GM23338 (cell line): ENCODE data around the gene TSBP1. TPM values are rescaled to one million over a fixed set of nuclear protein-coding genes. Genes with fewer than 3 reads are reported as not detected.
"Not testable (repeated sequence)": the region's sequence is repeated elsewhere in the genome, so short reads cannot be mapped to it uniquely, and the experiment has no call there.

Experiments
- ATAC-seq: fragments of 200-7000 bp; cut with Tn5 transposase; 3 replicates; pipeline ENCODE4 v1.9.1; 2020
- DNase-seq: peaks from one replicate; pipeline ENCODE4 v3.0.0-alpha.2; 2015; ENCODE audit warnings: low spot score
- H2AFZ ChIP-seq: fragments of 200-600 bp; sonication (generic); 2 replicates; pipeline ENCODE4 v1.8.0; 2016; ENCODE audit warnings: antibody characterized with exemption, mild to moderate bottlenecking, moderate library complexity
- H3F3A ChIP-seq: fragments of 200-600 bp; sonication (generic); replicated peaks from 2 replicates; pipeline ENCODE4 v1.8.0; 2017; ENCODE audit warnings: antibody characterized with exemption, mixed run types, low read depth
- H3K27ac ChIP-seq: fragments of 200-600 bp; sonication (generic); 2 replicates; pipeline ENCODE4 v1.6.1; 2016; ENCODE audit warnings: low read depth
- H3K27me3 ChIP-seq: fragments of 200-600 bp; sonication (generic); 2 replicates; pipeline ENCODE4 v1.8.0; 2016; ENCODE audit warnings: mild to moderate bottlenecking, mixed run types, moderate library complexity; ENCODE audit not compliant: insufficient read depth
- H3K36me3 ChIP-seq: fragments of 200-600 bp; sonication (generic); 2 replicates; pipeline ENCODE4 v1.8.0; 2016; ENCODE audit warnings: mild to moderate bottlenecking; ENCODE audit not compliant: insufficient read depth
- H3K4me1 ChIP-seq: fragments of 200-600 bp; sonication (generic); 2 replicates; pipeline ENCODE4 v1.8.0; 2016; ENCODE audit warnings: mild to moderate bottlenecking, moderate library complexity; ENCODE audit not compliant: insufficient read depth
- H3K4me2 ChIP-seq: fragments of 200-600 bp; sonication (generic); 2 replicates; pipeline ENCODE4 v1.7.1; 2017; ENCODE audit warnings: mixed run types
- H3K4me3 ChIP-seq: fragments of 200-600 bp; sonication (generic); 2 replicates; pipeline ENCODE4 v1.6.1; 2016; ENCODE audit warnings: mixed run types
- H3K79me2 ChIP-seq: fragments of 200-600 bp; sonication (generic); replicated peaks from 2 replicates; pipeline ENCODE4 v1.8.0; 2017; ENCODE audit warnings: mild to moderate bottlenecking; ENCODE audit not compliant: insufficient read depth
- H3K9me2 ChIP-seq: fragments of 200-600 bp; sonication (generic); 2 replicates; pipeline ENCODE4 v1.8.0; 2017; ENCODE audit not compliant: insufficient read depth
- H4K20me1 ChIP-seq: fragments of 200-600 bp; sonication (generic); replicated peaks from 2 replicates; pipeline ENCODE4 v1.8.0; 2017; ENCODE audit warnings: mild to moderate bottlenecking; ENCODE audit not compliant: insufficient read depth
- H3K27ac Mint-ChIP-seq: 2 replicates; pipeline ENCODE4 v1.8.0; 2020; ENCODE audit warnings: inconsistent platforms, mild to moderate bottlenecking, moderate library complexity, mixed read lengths
- H3K27me3 Mint-ChIP-seq: 3 replicates; pipeline ENCODE4 v1.8.0; 2022; ENCODE audit warnings: low read depth, mild to moderate bottlenecking, moderate library complexity, mixed read lengths, inconsistent platforms; ENCODE audit not compliant: insufficient read depth, poor library complexity
- H3K36me3 Mint-ChIP-seq: 3 replicates; pipeline ENCODE4 v1.8.0; 2021; ENCODE audit warnings: low read depth, mild to moderate bottlenecking, inconsistent platforms, moderate library complexity, mixed read lengths
- H3K4me1 Mint-ChIP-seq: 3 replicates; pipeline ENCODE4 v1.8.0; 2020; ENCODE audit warnings: mild to moderate bottlenecking, inconsistent platforms, mixed read lengths
- H3K4me3 Mint-ChIP-seq: 3 replicates; pipeline ENCODE4 v1.8.0; 2021; ENCODE audit warnings: moderate library complexity, mild to moderate bottlenecking, inconsistent platforms, mixed read lengths
- H3K9me3 Mint-ChIP-seq: 3 replicates; pipeline ENCODE4 v1.8.0; 2020; ENCODE audit warnings: moderate library complexity, mild to moderate bottlenecking, inconsistent platforms, mixed read lengths
- STAT1 ChIP-seq: IDR thresholded peaks from one replicate; pipeline ENCODE4 v1.6.1; 2016; ENCODE audit warnings: antibody characterized with exemption; ENCODE audit not compliant: unreplicated experiment
- ZNF462 ChIP-seq: fragments of 250-450 bp; sonication (Bioruptor Pico); IDR thresholded peaks from 2 replicates; pipeline ENCODE4 v1.5.0; 2020; ENCODE audit warnings: mild to moderate bottlenecking, moderate library complexity
- polyA plus RNA-seq: library from polyadenylated mRNA; unstranded; fragments of >200 nt; fragmentation: Nextera tagmentation; extraction: Ambion mirVana; gene quantifications from 2 replicates; pipeline ENCODE4 v1.2.1, GENCODE V29; 2016
- total RNA-seq: library from RNA; depleted of rRNA; stranded (reverse); fragments of >200 nt; shearing (Covaris generic); gene quantifications from 2 replicates; pipeline ENCODE4 v1.2.3, GENCODE V29; 2014

Gene TSBP1
- total and polyA plus RNA-seq, 2 experiments from 2014 or later, result 0.15 TPM; not detected in 1

- TF ChIP-seq ZNF462 (CRISPR knock-in tag), result no peak
- TF ChIP-seq STAT1, result no peak
- DNase-seq (no peak), ATAC-seq (no peak)
- H3K4me1 ChIP-seq, result peaks cover 13% of the 10 kb centered on the region
- H3K36me3 ChIP-seq, result no peaks in the 10 kb centered on the region
- Mint-ChIP-seq H3K4me3 (no peak overlapping the region), H3K4me1 (peaks cover 12% of the 10 kb centered on the region), H3K27me3 (no peaks in the 10 kb centered on the region), H3K9me3 (no peaks in the 10 kb centered on the region), H3K36me3 (no peaks in the 10 kb centered on the region), H3K27ac (no peak overlapping the region)
- no peaks in the 10 kb centered on the region for H3K27me3 ChIP-seq
- H3F3A ChIP-seq, result no peaks in the 10 kb centered on the region
- no peaks in the 10 kb centered on the region for H3K79me2 ChIP-seq
- H3K4me3 ChIP-seq, result no peak overlapping the region
- no peak overlapping the region for H2AFZ ChIP-seq
- no peak overlapping the region for H3K27ac ChIP-seq
- no peaks in the 10 kb centered on the region for H3K9me2 ChIP-seq
- no peak overlapping the region for H3K4me2 ChIP-seq
- no peaks in the 10 kb centered on the region for H4K20me1 ChIP-seq
These were observed 72.9 kb downstream of the TSBP1 start for GRCh38 chr6:32298632-32299336.

- H3K9me3 Mint-ChIP-seq, H3K36me3 ChIP-seq, H3K4me2 ChIP-seq, H3K27me3 ChIP-seq, ATAC-seq, H3K36me3 Mint-ChIP-seq, H2AFZ ChIP-seq, H3K4me1 Mint-ChIP-seq, H4K20me1 ChIP-seq, H3K27ac Mint-ChIP-seq, H3K9me2 ChIP-seq, H3K27ac ChIP-seq, H3K4me3 ChIP-seq, H3F3A ChIP-seq, DNase-seq, H3K27me3 Mint-ChIP-seq, H3K4me1 ChIP-seq, H3K79me2 ChIP-seq, H3K4me3 Mint-ChIP-seq: not testable (repeated sequence)
These were observed 76.7 kb downstream of the TSBP1 start for GRCh38 chr6:32294980-32295379.
